ENCODE results near the gene SLC66A2.

SLC66A2 gene

GRCh38 chr18:79935499-79935898, 16.0 kb downstream of the SLC66A2 start:
- DNase-seq, result no peak

- no peak for DNase-seq
These were observed 16.4 kb downstream of the SLC66A2 start for GRCh38 chr18:79935098-79935480.

- no peak for DNase-seq
These were observed 16.9 kb downstream of the SLC66A2 start for GRCh38 chr18:79934311-79935097.

- DNase-seq, result no peak
These were observed 17.7 kb downstream of the SLC66A2 start for GRCh38 chr18:79933765-79934164.

GRCh38 chr18:79932907-79933306, 18.5 kb downstream of the SLC66A2 start:
- no peak for DNase-seq

- no peak for DNase-seq
These were observed 20.0 kb downstream of the SLC66A2 start for GRCh38 chr18:79931475-79931874.

GRCh38 chr18:79930020-79930642, 21.3 kb downstream of the SLC66A2 start:
- DNase-seq, result no peak

GRCh38 chr18:79928563-79928960, 22.9 kb downstream of the SLC66A2 start:
- no peak for DNase-seq

- no peak for DNase-seq
These were observed 23.6 kb downstream of the SLC66A2 start for GRCh38 chr18:79927607-79928562.

GRCh38 chr18:79926715-79927606, 24.5 kb downstream of the SLC66A2 start:
- DNase-seq, result no peak

GRCh38 chr18:79926306-79926705, 25.1 kb downstream of the SLC66A2 start:
- DNase-seq, result no peak

GRCh38 chr18:79924814-79925731, 26.4 kb downstream of the SLC66A2 start:
- DNase-seq, result no peak

GRCh38 chr18:79923896-79924585, 27.4 kb downstream of the SLC66A2 start:
- no peak for DNase-seq

- DNase-seq, result no peak
These were observed 28.5 kb downstream of the SLC66A2 start for GRCh38 chr18:79922971-79923411.

- DNase-seq, result no peak
These were observed 29.2 kb downstream of the SLC66A2 start for GRCh38 chr18:79921984-79922965.

GRCh38 chr18:79919089-79919488, 32.4 kb downstream of the SLC66A2 start:
- DNase-seq, result no peak

- DNase-seq, result no peak
These were observed 32.8 kb downstream of the SLC66A2 start for GRCh38 chr18:79918615-79919011.

- no peak for DNase-seq
These were observed 33.4 kb downstream of the SLC66A2 start for GRCh38 chr18:79917853-79918614.

Data from activated T-cell treated with anti-CD3 and anti-CD28 coated beads, Interleukin-2, amount 50 U/mL, for 1 hour (primary cell).